ENCODE results near the gene CITED1.
A peak's percentile ranks its signal among the peaks of the same experiment; 100 is the strongest.

- TF ChIP-seq CTCF (IDR thresholded peaks at IDR 0.05), result peak in 1 of 6 experiments; percentile 5
- TF ChIP-seq POLR2A (IDR thresholded peaks at IDR 0.05), result no peak
Measured at GRCh38 chrX:72294497-72294896, 11.2 kb downstream of the CITED1 start.
